Left lung (tissue), 10 donors: ENCODE measurements around the gene GHITM. TPM values are rescaled to one million over a fixed set of nuclear protein-coding genes. Genes with fewer than 3 reads are reported as not detected.
"Not testable (repeated sequence)": the region's sequence is repeated elsewhere in the genome, so short reads cannot be mapped to it uniquely, and the experiment has no call there.

Experiments
- ATAC-seq: fragments of 200-7000 bp; cut with Tn5 transposase; one replicate; pipeline ENCODE4 v1.9.1; 2020; ENCODE audit warnings: moderate library complexity
- DNase-seq, 4 donors: peaks; one replicate each; pipeline ENCODE4 v3.0.0-alpha.2; 2013 to 2020
- H3K27ac ChIP-seq, 2 donors: fragments of 200-600 bp; sonication (generic) in 1 of 2; one replicate each; pipeline versions ENCODE4 v1.5.0 to v1.8.0; 2020 to 2021
- H3K27me3 ChIP-seq, 2 donors: fragments of 200-600 bp; sonication (generic) in 1 of 2; one replicate each; pipeline versions ENCODE4 v1.5.0 to v1.8.0; 2020 to 2021
- H3K36me3 ChIP-seq, 2 donors: fragments of 200-600 bp; sonication (generic) in 1 of 2; one replicate each; pipeline versions ENCODE4 v1.5.0 to v1.8.0; 2020 to 2021
- H3K4me1 ChIP-seq, 2 donors: fragments of 200-600 bp; one replicate each; pipeline ENCODE4 v1.8.0; 2021
- H3K4me3 ChIP-seq, 2 donors: fragments of 200-600 bp; sonication (generic) in 1 of 2; one replicate each; pipeline versions ENCODE4 v1.5.0 to v1.8.0; 2020 to 2021; ENCODE audit warnings: mild to moderate bottlenecking in 1 of 2
- H3K9me3 ChIP-seq, 2 donors: fragments of 200-600 bp; sonication (generic) in 1 of 2; one replicate each; pipeline versions ENCODE4 v1.5.0 to v1.8.0; 2020 to 2021
- CTCF ChIP-seq, 2 donors: fragments of 200-600 bp; sonication (generic) in 1 of 2; IDR thresholded peaks; one replicate each; pipeline versions ENCODE4 v1.5.0 to v1.8.0; 2021; ENCODE audit warnings: antibody characterized with exemption in 2 of 2
- intact Hi-C, 2 donors: fragments of 100-400 bp; cut with DNase I; formaldehyde crosslinking; loops; one replicate each; pipeline versions ENCODE4 v1.11.2 to v1.14.2; 2022
- polyA plus RNA-seq, 6 donors: library from polyadenylated mRNA; unstranded; fragments of 120-200 nt; gene quantifications; one replicate each; pipeline ENCODE4 v1.2.1, GENCODE V29; 2013; ENCODE audit not compliant: insufficient read length in 6 of 6
- total RNA-seq, 2 donors: library from RNA; stranded (reverse); fragmentation: NEBNext Ultra II Directional; extraction: Animal tissue kit (Norgen Biotek cat#: 25700); gene quantifications; one replicate each; pipeline ENCODE4 v1.2.1, GENCODE V29; 2021
- donor health status: DM: no; HTN: yes; CAD: no.
- donor health status: DM: no; HTN: no; CAD: no.

Gene GHITM
- total and polyA plus RNA-seq, 8 donors, result 104 to 151 (median 120) TPM

GRCh38 chr10:84148006-84148597, 8.8 kb downstream of the GHITM start:
- TF ChIP-seq CTCF (IDR thresholded peaks at IDR 0.05), result peak; percentile 60 to 62
- H3K27ac ChIP-seq, H3K4me1 ChIP-seq, H3K4me3 ChIP-seq, H3K27me3 ChIP-seq, H3K9me3 ChIP-seq, intact Hi-C loops: not testable (repeated sequence)
- ATAC-seq, result peak; percentile 77
- peak in 1 of 4 donors; percentile 24 for DNase-seq
- H3K36me3 ChIP-seq, result peaks cover 7 to 96% of the 10 kb centered on the region in 2 donors

GRCh38 chr10:84149854-84150253, 10.5 kb downstream of the GHITM start:
- H3K9me3 ChIP-seq, result no peaks in the 10 kb centered on the region
- no peaks in the 10 kb centered on the region for H3K27me3 ChIP-seq
- H3K27ac ChIP-seq, result no peak overlapping the region
- no peaks in the 10 kb centered on the region for H3K4me1 ChIP-seq
- ATAC-seq, result no peak
- intact Hi-C loops, result no loop called here
- TF ChIP-seq CTCF (IDR thresholded peaks at IDR 0.05), result no peak
- no peak for DNase-seq
- H3K4me3 ChIP-seq, result no peak overlapping the region
- H3K36me3 ChIP-seq, result peaks cover 5 to 96% of the 10 kb centered on the region in 2 donors

- DNase-seq, result no peak
- ATAC-seq, result no peak
- Histone ChIP-seq H3K27ac (no peak overlapping the region), H3K27me3 (no peaks in the 10 kb centered on the region), H3K4me3 (no peak overlapping the region), H3K4me1 (peaks cover 0 to 8% of the 10 kb centered on the region in 2 donors), H3K9me3 (no peaks in the 10 kb centered on the region), H3K36me3 (peaks cover 0 to 75% of the 10 kb centered on the region in 2 donors)
- intact Hi-C loops, result no loop called here
- TF ChIP-seq CTCF (IDR thresholded peaks at IDR 0.05), result no peak
Observed at GRCh38 chr10:84152769-84153168, 13.5 kb downstream of the GHITM start.

- no peak for TF ChIP-seq CTCF (IDR thresholded peaks at IDR 0.05)
- Histone ChIP-seq H3K27me3 (no peaks in the 10 kb centered on the region), H3K27ac (no peak overlapping the region), H3K4me1 (peaks cover 0 to 21% of the 10 kb centered on the region in 2 donors), H3K9me3 (no peaks in the 10 kb centered on the region), H3K36me3 (peaks cover 0 to 51% of the 10 kb centered on the region in 2 donors), H3K4me3 (no peak overlapping the region)
- ATAC-seq (no peak), DNase-seq (no peak)
- intact Hi-C loops, result no loop called here
Observed at GRCh38 chr10:84155521-84155920, 16.2 kb downstream of the GHITM start.

- Histone ChIP-seq H3K4me3 (no peak overlapping the region), H3K4me1 (peaks cover 0 to 21% of the 10 kb centered on the region in 2 donors), H3K27ac (no peak overlapping the region), H3K36me3 (peaks cover 0 to 46% of the 10 kb centered on the region in 2 donors), H3K27me3 (peaks cover 0 to 3% of the 10 kb centered on the region in 2 donors), H3K9me3 (no peaks in the 10 kb centered on the region)
- DNase-seq (no peak), ATAC-seq (no peak)
- intact Hi-C loops, result no loop called here
- TF ChIP-seq CTCF (IDR thresholded peaks at IDR 0.05), result no peak
Observed at GRCh38 chr10:84156009-84156408, 16.7 kb downstream of the GHITM start.
